DND-41 (cell line): ENCODE results near the gene ZNF316.

ENCODE experiments used
- ATAC-seq: fragments of 200-7000 bp; cut with Tn5 transposase; 3 replicates; pipeline ENCODE4 v1.9.1; 2021; ENCODE audit warnings: low read depth; ENCODE audit not compliant: insufficient read depth
- DNase-seq: peaks from one replicate; pipeline ENCODE4 v3.0.0-alpha.2; 2020
- H2AFZ ChIP-seq: 2 replicates; pipeline ENCODE4 v1.6.0; 2012; ENCODE audit warnings: low read depth, low read length
- H3K27ac ChIP-seq: 2 replicates; pipeline ENCODE4 v1.5.1; 2012; ENCODE audit warnings: low read length, inconsistent platforms
- H3K27me3 ChIP-seq: fragments of 200-600 bp; sonication (generic); 2 replicates; pipeline ENCODE4 v1.6.0; 2012; ENCODE audit warnings: low read length, mild to moderate bottlenecking, inconsistent platforms; ENCODE audit not compliant: insufficient read depth, poor library complexity
- H3K36me3 ChIP-seq: 2 replicates; pipeline ENCODE4 v1.5.1; 2012; ENCODE audit warnings: low read length, inconsistent platforms; ENCODE audit not compliant: insufficient read depth
- H3K4me1 ChIP-seq: 2 replicates; pipeline ENCODE4 v1.5.1; 2012; ENCODE audit warnings: mild to moderate bottlenecking, low read length; ENCODE audit not compliant: insufficient read depth
- H3K4me2 ChIP-seq: 2 replicates; pipeline ENCODE4 v1.6.0; 2012; ENCODE audit warnings: mild to moderate bottlenecking, moderate library complexity, low read length, inconsistent platforms; ENCODE audit not compliant: insufficient read depth
- H3K4me3 ChIP-seq, 2 experiments: fragments of 200-600 bp in 1 of 2; shearing (Covaris generic) in 1 of 2; 2 replicates each; pipeline ENCODE4 v1.5.1; 2012 to 2016; ENCODE audit warnings: inconsistent platforms in 2 of 2, low read length in 2 of 2, mild to moderate bottlenecking in 2 of 2, low read depth in 1 of 2, moderate library complexity in 1 of 2
- H3K79me2 ChIP-seq: 2 replicates; pipeline ENCODE4 v1.6.0; 2012; ENCODE audit warnings: low read length, inconsistent platforms; ENCODE audit not compliant: insufficient read depth
- H3K9ac ChIP-seq: 2 replicates; pipeline ENCODE4 v1.6.0; 2012; ENCODE audit warnings: low read depth, mild to moderate bottlenecking, inconsistent platforms, low read length, moderate library complexity
- H3K9me3 ChIP-seq: 2 replicates; pipeline ENCODE4 v1.5.1; 2012; ENCODE audit warnings: low read length, moderate library complexity, mild to moderate bottlenecking, inconsistent platforms; ENCODE audit not compliant: insufficient read depth, severe bottlenecking
- H4K20me1 ChIP-seq: 2 replicates; pipeline ENCODE4 v1.6.0; 2012; ENCODE audit warnings: low read length; ENCODE audit not compliant: insufficient read depth
- CTCF ChIP-seq: IDR thresholded peaks from 2 replicates; pipeline ENCODE4 v1.5.1; 2012; ENCODE audit warnings: borderline replicate concordance, low read length, moderate library complexity, mild to moderate bottlenecking; ENCODE audit not compliant: poor library complexity, severe bottlenecking; ENCODE audit errors: extremely low read depth
- EZH2 ChIP-seq: IDR thresholded peaks from 3 replicates; pipeline ENCODE4 v1.6.1; 2012; ENCODE audit warnings: borderline replicate concordance, low read depth, mild to moderate bottlenecking, moderate library complexity, low read length, inconsistent platforms; ENCODE audit not compliant: severe bottlenecking

Gene ZNF316

GRCh38 chr7:6646465-6646864 lies 9.3 kb downstream of the ZNF316 start:
- Histone ChIP-seq H2AFZ (no peak overlapping the region), H3K36me3 (peaks cover 92% of the 10 kb centered on the region), H3K4me1 (no peaks in the 10 kb centered on the region), H3K4me3 (no peak overlapping the region), H3K4me2 (no peak overlapping the region), H3K79me2 (peaks cover 51% of the 10 kb centered on the region), H3K27me3 (no peaks in the 10 kb centered on the region), H3K9ac (no peak overlapping the region), H4K20me1 (peaks cover 70% of the 10 kb centered on the region), H3K9me3 (peaks cover 7% of the 10 kb centered on the region), H3K27ac (no peak overlapping the region)
- DNase-seq (no peak), ATAC-seq (0 out of 3 replicates have a peak, but pooled peaks have one; percentile 6)
- no peak for TF ChIP-seq EZH2
- no peak for TF ChIP-seq CTCF

DNA sequence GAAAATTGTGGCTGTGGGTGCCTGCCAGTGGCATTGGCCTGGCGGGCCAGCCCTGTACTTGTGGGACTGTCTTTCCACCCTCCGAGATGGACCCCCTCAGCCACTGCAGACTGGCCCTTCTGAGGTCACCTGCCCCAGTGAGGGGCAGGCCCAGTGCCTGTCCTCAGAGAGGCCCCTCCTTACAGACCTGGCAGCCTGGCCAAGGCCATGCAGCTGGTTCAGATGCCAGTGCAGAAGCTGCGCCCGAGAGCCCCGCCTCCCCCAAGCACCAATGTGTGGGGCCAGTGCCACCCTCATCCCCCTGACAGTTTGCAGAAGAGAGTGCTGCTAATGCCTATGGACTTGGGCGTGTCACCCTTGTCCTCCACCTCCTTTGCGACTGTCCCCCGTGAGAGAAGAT lies 10.0 kb downstream of the ZNF316 start:
- Histone ChIP-seq H4K20me1 (peaks cover 66% of the 10 kb centered on the region), H3K4me3 (no peak overlapping the region), H3K9ac (no peak overlapping the region), H3K27me3 (no peaks in the 10 kb centered on the region), H3K4me2 (no peak overlapping the region), H3K79me2 (peaks cover 46% of the 10 kb centered on the region), H3K4me1 (no peaks in the 10 kb centered on the region), H3K9me3 (peaks cover 7% of the 10 kb centered on the region), H3K36me3 (peaks cover 92% of the 10 kb centered on the region), H2AFZ (no peak overlapping the region), H3K27ac (no peak overlapping the region)
- ATAC-seq (no peak), DNase-seq (no peak)
- TF ChIP-seq CTCF, result no peak
- no peak for TF ChIP-seq EZH2

GRCh38 chr7:6647541-6647940 lies 10.4 kb downstream of the ZNF316 start:
- DNase-seq (no peak), ATAC-seq (no peak)
- no peak overlapping the region for H3K9ac ChIP-seq
- H3K27me3 ChIP-seq, result no peaks in the 10 kb centered on the region
- H4K20me1 ChIP-seq, result peaks cover 66% of the 10 kb centered on the region
- no peak for TF ChIP-seq EZH2
- TF ChIP-seq CTCF, result no peak
- H3K79me2 ChIP-seq, result peaks cover 42% of the 10 kb centered on the region
- no peaks in the 10 kb centered on the region for H3K4me1 ChIP-seq
- peaks cover 7% of the 10 kb centered on the region for H3K9me3 ChIP-seq
- no peak overlapping the region for H2AFZ ChIP-seq
- H3K36me3 ChIP-seq, result peaks cover 92% of the 10 kb centered on the region
- no peak overlapping the region for H3K4me3 ChIP-seq
- no peak overlapping the region for H3K27ac ChIP-seq
- H3K4me2 ChIP-seq, result no peak overlapping the region
